ENCODE results near the gene WNT11. TPM values are rescaled to one million over a fixed set of nuclear protein-coding genes. Genes with fewer than 3 reads are reported as not detected.

Gene WNT11
- total and polyA plus RNA-seq, 2 of the 13 experiments (the other 11 are each of a cell fraction or from before 2014, with no cell fraction given), result 0.34 to 0.66 TPM

- H3K4me3 ChIP-seq (replicated peaks in 1 of 3; ENCODE audit: insufficient read depth in 1 of 3, low read depth in 2 of 3, low read length in 3 of 3), result no peak overlapping the region
- H3K4me1 ChIP-seq (ENCODE audit: insufficient read depth, low read length), result peaks cover 7% of the 10 kb centered on the region; the same call in 1 of the 2 replicates
- no peaks in the 10 kb centered on the region for H3K9me3 ChIP-seq (ENCODE audit: low read length)
- no peaks in the 10 kb centered on the region for H3K36me3 ChIP-seq (replicated peaks in 1 of 2; ENCODE audit: control insufficient read depth in 1 of 2, insufficient read depth in 2 of 2, low read length in 2 of 2)
- WGBS (ENCODE audit: low lambda C conversion rate), result 100% methylated on average over 1 of the region's 6 CpGs
- in situ Hi-C loops (cut with HindIII; ENCODE audit: extremely low pct_ligation_motif_present, low pct_unique_long_range_greater_than_20kb) (no loop called here), intact Hi-C loops (cut with micrococcal nuclease; ENCODE audit: unreplicated experiment) (no loop called here)
- POLR2A ChIA-PET, result no interaction called here
- H2AFZ ChIP-seq (ENCODE audit: low read length), result no peak overlapping the region
- CTCF ChIA-PET (ENCODE audit: low intra/inter-chr PET ratio, low total read pairs), result no interaction called here
- BruUV-seq (replicated peaks), result no TSS peak
- H3K27ac ChIP-seq (ENCODE audit: extremely low read length, insufficient read depth, low read length), result no peak overlapping the region
- no peaks in the 10 kb centered on the region for H4K20me1 ChIP-seq (ENCODE audit: insufficient read depth, low read length)
- ATAC-seq, result no peak
- no peaks in the 10 kb centered on the region; a peak in 1 of 5 replicates for H3K27me3 ChIP-seq (ENCODE audit: control insufficient read depth in 1 of 2, insufficient read depth in 2 of 2, low read length in 2 of 2)
- no peak for TF ChIP-seq TRIM24 (CRISPR knock-in tag; IDR thresholded peaks at IDR 0.05)
- no peak for TF ChIP-seq ZKSCAN8 (CRISPR knock-in tag; IDR thresholded peaks at IDR 0.05; ENCODE audit: borderline replicate concordance)
- TF ChIP-seq HMG20B (CRISPR knock-in tag; conservative IDR thresholded peaks at IDR 0.05), result no peak
- TF ChIP-seq ZNF350 (CRISPR knock-in tag; IDR thresholded peaks at IDR 0.05; ENCODE audit: borderline replicate concordance, low read depth), result no peak
- no peak for TF ChIP-seq PPARG (CRISPR knock-in tag; conservative IDR thresholded peaks at IDR 0.05)
- TF ChIP-seq ZNF329 (CRISPR knock-in tag; IDR thresholded peaks at IDR 0.05; ENCODE audit: low read depth), result no peak
- no peak for TF ChIP-seq ZNF891 (CRISPR knock-in tag; IDR thresholded peaks at IDR 0.05)
- TF ChIP-seq ZNF282 (IDR thresholded peaks at IDR 0.05; ENCODE audit: partially characterized antibody), result no peak
- no peak for TF ChIP-seq ZNF616 (CRISPR knock-in tag; IDR thresholded peaks at IDR 0.05; ENCODE audit: low read depth)
- TF ChIP-seq HMGA1 (CRISPR knock-in tag; conservative IDR thresholded peaks at IDR 0.05), result no peak
- TF ChIP-seq NCOR1 (IDR thresholded peaks at IDR 0.05; ENCODE audit: borderline replicate concordance, low read length), result no peak
- no peak for TF ChIP-seq PBX2 (CRISPR knock-in tag; IDR thresholded peaks at IDR 0.05)
- no peak for TF ChIP-seq ZNF263 (CRISPR knock-in tag; IDR thresholded peaks at IDR 0.05)
- no peak for TF ChIP-seq ZNF652 (CRISPR knock-in tag; IDR thresholded peaks at IDR 0.05; ENCODE audit: borderline replicate concordance, low read depth)
- no peak for FAIRE-seq
- no peak overlapping the region for H3K9ac ChIP-seq (ENCODE audit: insufficient read depth, low read depth, low read length)
- DNase-seq (ENCODE audit: low spot score), result no peak
- H3K4me2 ChIP-seq (ENCODE audit: low read depth, low read length), result no peak overlapping the region
- H3K79me2 ChIP-seq (ENCODE audit: insufficient read depth, low read length), result no peaks in the 10 kb centered on the region
These were observed 8.2 kb downstream of the WNT11 start for GRCh38 chr11:76197941-76198640.
